BE2C (cell line): ENCODE results near the gene TRAPPC6A.
A peak's percentile ranks its signal among the peaks of the same experiment; 100 is the strongest.

Experiments used
- DNase-seq: peaks from one replicate; pipeline ENCODE4 v3.0.0-alpha.2; 2020
- H3K27me3 ChIP-seq: fragments of 250-450 bp; sonication (Bioruptor Pico); 2 replicates; pipeline ENCODE4 v1.5.1; 2020; ENCODE audit warnings: mild to moderate bottlenecking
- H3K36me3 ChIP-seq: fragments of 250-450 bp; sonication (Bioruptor Pico); 2 replicates; pipeline ENCODE4 v1.5.1; 2020; ENCODE audit warnings: mild to moderate bottlenecking
- H3K4me1 ChIP-seq: fragments of 250-450 bp; sonication (Bioruptor Pico); 2 replicates; pipeline ENCODE4 v1.5.1; 2020
- H3K4me3 ChIP-seq: 2 replicates; pipeline ENCODE4 v1.5.1; 2011; ENCODE audit warnings: low read depth, low read length
- H3K9me3 ChIP-seq: fragments of 250-450 bp; sonication (Bioruptor Pico); 2 replicates; pipeline ENCODE4 v1.5.1; 2020
- CTCF ChIP-seq: IDR thresholded peaks from 2 replicates; pipeline ENCODE4 v1.5.1; 2012; ENCODE audit warnings: mild to moderate bottlenecking, low read depth, low read length

The TRAPPC6A gene

DNA sequence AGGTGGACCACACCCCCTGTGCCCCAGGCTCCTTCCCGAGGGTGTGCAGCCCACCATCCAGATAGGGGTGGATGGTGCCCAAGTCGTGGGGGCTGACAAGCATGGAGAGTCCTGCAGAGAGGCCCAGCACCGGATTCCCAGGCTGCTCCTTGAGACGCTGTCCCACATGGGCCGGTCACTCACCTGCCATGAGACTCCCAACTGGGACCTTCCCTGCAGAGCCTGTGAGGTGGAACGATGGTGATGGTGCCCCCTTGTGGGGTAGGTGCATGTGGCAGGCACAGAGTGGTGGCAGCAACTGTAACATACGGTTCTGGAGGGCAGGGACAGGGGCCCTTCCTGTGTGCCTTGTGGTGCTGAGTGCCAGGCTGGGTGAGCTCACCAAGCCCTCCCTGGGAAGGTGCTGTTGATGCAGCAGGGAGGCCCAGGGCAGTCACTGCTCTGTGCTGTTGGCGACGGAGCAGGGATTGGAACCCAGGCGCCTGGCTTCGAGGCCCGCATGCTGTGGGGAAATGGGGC, 52.0 kb downstream of the TRAPPC6A start:
- DNase-seq = peak; percentile 82
- H3K36me3 ChIP-seq = no peaks in the 10 kb centered on the region
- no peak overlapping the region for H3K4me3 ChIP-seq
- peak; percentile 87 for TF ChIP-seq CTCF
- no peaks in the 10 kb centered on the region for H3K9me3 ChIP-seq
- H3K4me1 ChIP-seq = peaks cover 17% of the 10 kb centered on the region
- no peaks in the 10 kb centered on the region for H3K27me3 ChIP-seq

DNA sequence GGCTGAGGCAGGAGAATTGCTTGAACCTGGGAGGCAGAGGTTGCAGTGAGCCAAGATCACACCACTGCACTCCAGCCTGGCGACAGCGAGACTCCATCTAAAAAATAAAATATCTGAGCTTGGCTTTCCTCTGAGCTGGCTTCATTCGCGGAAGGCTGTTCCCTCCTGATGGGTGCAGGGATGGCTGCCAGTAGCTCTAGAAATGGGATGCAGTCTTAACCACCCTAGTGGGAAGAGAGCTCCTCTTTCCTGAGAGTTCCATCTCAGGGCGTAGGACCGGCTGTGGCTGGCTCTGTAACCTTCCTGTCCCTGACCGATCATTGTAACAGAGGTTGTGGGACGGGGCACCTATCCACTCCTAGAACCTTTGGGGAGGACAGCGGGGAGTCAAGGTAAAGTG, 52.7 kb downstream of the TRAPPC6A start:
- no peaks in the 10 kb centered on the region for H3K27me3 ChIP-seq
- H3K9me3 ChIP-seq = no peaks in the 10 kb centered on the region
- no peak for DNase-seq
- no peaks in the 10 kb centered on the region for H3K36me3 ChIP-seq
- H3K4me1 ChIP-seq = peaks cover 17% of the 10 kb centered on the region
- no peak for TF ChIP-seq CTCF
- H3K4me3 ChIP-seq = no peak overlapping the region

- no peaks in the 10 kb centered on the region for H3K27me3 ChIP-seq
- peaks cover 17% of the 10 kb centered on the region for H3K4me1 ChIP-seq
- no peak for DNase-seq
- no peaks in the 10 kb centered on the region for H3K36me3 ChIP-seq
- no peaks in the 10 kb centered on the region for H3K9me3 ChIP-seq
- TF ChIP-seq CTCF = no peak
- H3K4me3 ChIP-seq = no peak overlapping the region
These were observed 54.0 kb downstream of the TRAPPC6A start for GRCh38 chr19:45124021-45124420.

GRCh38 chr19:45123440-45123850, 54.6 kb downstream of the TRAPPC6A start:
- no peak for DNase-seq
- peaks cover 17% of the 10 kb centered on the region for H3K4me1 ChIP-seq
- no peaks in the 10 kb centered on the region for H3K36me3 ChIP-seq
- no peaks in the 10 kb centered on the region for H3K9me3 ChIP-seq
- no peak overlapping the region for H3K4me3 ChIP-seq
- TF ChIP-seq CTCF = no peak
- no peaks in the 10 kb centered on the region for H3K27me3 ChIP-seq

DNA sequence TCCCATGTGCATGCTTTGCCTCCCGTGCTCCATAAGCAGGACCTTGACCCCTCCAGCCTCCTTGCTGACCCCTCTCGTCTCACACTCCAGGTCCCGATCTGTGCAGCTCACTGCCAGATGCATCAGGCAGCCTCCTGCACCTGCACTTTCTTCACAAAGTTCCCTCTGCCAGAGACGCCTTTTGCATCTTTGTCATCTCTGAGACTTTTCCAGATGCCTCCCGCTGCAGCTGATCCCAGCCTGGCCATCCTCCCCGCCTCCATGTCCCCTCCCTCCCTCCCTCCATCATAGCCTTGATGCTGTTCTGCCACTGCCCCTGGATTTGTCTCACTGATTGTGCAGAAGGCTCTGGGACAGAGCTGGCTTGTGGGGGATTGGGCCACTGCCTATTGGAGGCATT, 55.2 kb downstream of the TRAPPC6A start:
- Histone ChIP-seq H3K36me3 (no peaks in the 10 kb centered on the region), H3K4me3 (no peak overlapping the region), H3K4me1 (peaks cover 17% of the 10 kb centered on the region), H3K9me3 (no peaks in the 10 kb centered on the region), H3K27me3 (no peaks in the 10 kb centered on the region)
- no peak for DNase-seq
- no peak for TF ChIP-seq CTCF

- Histone ChIP-seq H3K4me1 (peaks cover 23% of the 10 kb centered on the region), H3K9me3 (no peaks in the 10 kb centered on the region), H3K27me3 (no peaks in the 10 kb centered on the region), H3K36me3 (no peaks in the 10 kb centered on the region; the same call in 1 of the 2 replicates), H3K4me3 (no peak overlapping the region)
- no peak for TF ChIP-seq CTCF
- DNase-seq = no peak
These were observed 56.2 kb downstream of the TRAPPC6A start for GRCh38 chr19:45121827-45122345.
